Superior temporal gyrus (tissue), 1 donor: Measurements from ENCODE around the gene NCAPH2.

ENCODE experiments used
- DNase-seq: peaks from one replicate; pipeline ENCODE4 v3.0.0-alpha.2; 2016; ENCODE audit errors: extremely low spot score

The NCAPH2 gene

GRCh38 chr22:50571264-50572175 is 63.5 kb downstream of the NCAPH2 start:
- DNase-seq, result no peak

GRCh38 chr22:50572965-50573364 is 64.9 kb downstream of the NCAPH2 start:
- DNase-seq, result no peak

GRCh38 chr22:50573491-50574382 is 65.7 kb downstream of the NCAPH2 start:
- no peak for DNase-seq

- no peak for DNase-seq
Measured at GRCh38 chr22:50574383-50574755, 66.3 kb downstream of the NCAPH2 start.
